GM13977 (cell line): ENCODE measurements around the gene SLC43A1.

Source experiments
- DNase-seq: peaks from one replicate; pipeline ENCODE4 v3.0.0; 2012; ENCODE audit warnings: low spot score
- CTCF ChIP-seq: IDR thresholded peaks from 2 replicates; pipeline ENCODE4 v1.5.1; 2012; ENCODE audit warnings: mild to moderate bottlenecking, control low read depth; ENCODE audit not compliant: insufficient read depth; ENCODE audit errors: extremely low read depth, missing control alignments
- in situ Hi-C: fragments of 300-500 bp; cut with MboI; formaldehyde crosslinking; loops from one replicate; pipeline ENCODE4 v1.12.0; 2022; ENCODE audit warnings: low sequenced_read_pairs, low pct_unique_long_range_greater_than_20kb, mixed read lengths, inconsistent platforms; ENCODE audit not compliant: unreplicated experiment

Gene SLC43A1

GRCh38 chr11:57487021-57487778, 28.3 kb downstream of the SLC43A1 start:
- no peak for DNase-seq
- in situ Hi-C loops = no loop called here
- TF ChIP-seq CTCF = no peak

- TF ChIP-seq CTCF = no peak
- DNase-seq = no peak
- in situ Hi-C loops = no loop called here
These were observed 30.1 kb downstream of the SLC43A1 start for GRCh38 chr11:57485217-57485990.

- no peak for TF ChIP-seq CTCF
- DNase-seq = no peak
These were observed 31.3 kb downstream of the SLC43A1 start for GRCh38 chr11:57484141-57484710.

GRCh38 chr11:57483562-57483918, 32.0 kb downstream of the SLC43A1 start:
- in situ Hi-C loops = no loop called here
- no peak for TF ChIP-seq CTCF

More at GRCh38 chr11:57484141-57484710, 31.3 kb downstream of the SLC43A1 start:
- in situ Hi-C loops = no loop called here

GRCh38 chr11:57482782-57483561, 32.5 kb downstream of the SLC43A1 start:
- in situ Hi-C loops = no loop called here
- DNase-seq = peak; percentile 88
- TF ChIP-seq CTCF = peak; percentile 90

More at GRCh38 chr11:57483562-57483918, 32.0 kb downstream of the SLC43A1 start:
- no peak for DNase-seq
